Glutamatergic neuron (in vitro differentiated cells): ENCODE results near the gene RNU7-1. TPM values are rescaled to one million over a fixed set of nuclear protein-coding genes. Genes with fewer than 3 reads are reported as not detected.

Experiments used
- DNase-seq: peaks from one replicate; pipeline ENCODE4 v3.0.0; 2022
- H3K27ac Mint-ChIP-seq: one replicate; pipeline ENCODE4 v1.8.0; 2020; ENCODE audit warnings: mild to moderate bottlenecking, mixed read lengths, inconsistent platforms; ENCODE audit not compliant: unreplicated experiment
- H3K27me3 Mint-ChIP-seq: one replicate; pipeline ENCODE4 v1.8.0; 2020; ENCODE audit warnings: mild to moderate bottlenecking, moderate library complexity, mixed read lengths, inconsistent platforms; ENCODE audit not compliant: unreplicated experiment
- H3K36me3 Mint-ChIP-seq: one replicate; pipeline ENCODE4 v1.8.0; 2020; ENCODE audit warnings: mild to moderate bottlenecking, mixed read lengths, inconsistent platforms; ENCODE audit not compliant: unreplicated experiment
- H3K4me1 Mint-ChIP-seq: one replicate; pipeline ENCODE4 v1.8.0; 2020; ENCODE audit warnings: mild to moderate bottlenecking, low read depth, mixed read lengths, inconsistent platforms; ENCODE audit not compliant: unreplicated experiment
- H3K4me3 Mint-ChIP-seq: one replicate; pipeline ENCODE4 v1.8.0; 2020; ENCODE audit warnings: mild to moderate bottlenecking, mixed read lengths, inconsistent platforms; ENCODE audit not compliant: unreplicated experiment
- H3K9me3 Mint-ChIP-seq: one replicate; pipeline ENCODE4 v1.8.0; 2020; ENCODE audit warnings: mild to moderate bottlenecking, moderate library complexity, mixed read lengths, inconsistent platforms; ENCODE audit not compliant: unreplicated experiment
- CTCF ChIP-seq: fragments of 200-600 bp; sonication (generic); IDR thresholded peaks from one replicate; pipeline ENCODE4 v1.5.0; 2021; ENCODE audit not compliant: partially characterized antibody, unreplicated experiment
- total RNA-seq: library from RNA; stranded (reverse); fragmentation: NEBNext Ultra II Directional; extraction: Animal tissue kit (Norgen Biotek cat#: 25700); gene quantifications from one replicate; pipeline ENCODE4 v1.2.1, GENCODE V29; 2021; ENCODE audit not compliant: unreplicated experiment

The RNU7-1 gene
- total RNA-seq, 1 donor from 2014 or later, result not detected

DNA sequence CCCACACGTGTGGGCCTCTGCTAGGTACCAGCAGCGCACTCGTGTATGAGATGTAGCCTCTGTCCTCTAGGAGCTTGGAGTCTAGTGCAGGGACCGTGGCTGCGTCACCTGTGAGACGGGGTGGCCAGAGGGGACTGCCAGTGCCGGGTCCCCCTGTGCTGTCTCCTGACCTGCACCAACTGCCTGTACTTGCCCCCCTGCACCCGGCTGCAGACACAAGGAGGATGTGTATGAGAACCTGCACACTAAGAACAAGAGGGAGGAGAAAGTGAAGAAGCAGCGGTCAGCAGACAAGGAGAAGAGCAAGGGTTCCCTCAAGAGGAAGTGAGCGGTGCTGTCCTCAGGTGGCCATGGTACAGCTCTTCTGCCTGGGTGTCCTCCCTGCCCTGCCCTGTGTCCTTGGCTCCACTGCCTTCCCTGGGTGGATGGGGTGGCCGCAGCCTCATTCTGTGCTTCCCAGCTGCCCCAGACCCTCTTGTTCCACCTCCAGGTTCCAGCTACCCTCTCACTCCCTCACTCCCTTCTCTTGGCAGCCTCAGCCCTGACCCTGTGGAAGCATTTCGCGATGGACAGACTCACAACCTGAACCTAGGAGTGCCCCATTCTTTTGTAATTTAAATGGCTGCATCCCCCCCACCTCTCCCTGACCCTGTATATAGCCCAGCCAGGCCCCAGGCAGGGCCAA, 17.1 kb downstream of the RNU7-1 start:
- peaks cover 3% of the 10 kb centered on the region for H3K4me1 Mint-ChIP-seq
- DNase-seq, result no peak
- no peak for TF ChIP-seq CTCF
- peaks cover 9% of the 10 kb centered on the region for H3K9me3 Mint-ChIP-seq
- H3K36me3 Mint-ChIP-seq, result no peaks in the 10 kb centered on the region
- H3K27ac Mint-ChIP-seq, result no peak overlapping the region
- no peak overlapping the region for H3K4me3 Mint-ChIP-seq
- peaks cover 9% of the 10 kb centered on the region for H3K27me3 Mint-ChIP-seq

DNA sequence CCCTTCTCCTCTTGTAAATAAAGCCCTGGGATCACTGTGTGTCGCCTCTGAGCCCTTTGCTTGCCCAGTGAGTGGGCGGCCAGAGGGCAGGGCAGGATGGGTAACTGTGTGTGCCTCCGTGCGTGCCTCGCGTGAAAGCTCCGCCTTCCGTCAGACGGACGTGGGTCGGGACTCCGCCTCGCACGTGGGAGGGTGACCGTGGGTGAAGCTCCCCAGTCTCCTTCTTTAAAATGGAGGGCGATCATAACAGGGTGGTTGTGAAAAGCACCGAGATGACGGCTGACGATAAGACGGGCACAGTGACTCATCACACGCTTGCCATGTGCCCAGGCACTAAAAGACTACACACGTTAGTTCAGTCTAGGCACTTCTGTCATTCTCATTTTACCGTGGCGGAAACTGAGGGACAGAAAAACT, 17.7 kb downstream of the RNU7-1 start:
- Mint-ChIP-seq H3K36me3 (no peaks in the 10 kb centered on the region), H3K4me1 (peaks cover 3% of the 10 kb centered on the region), H3K4me3 (no peak overlapping the region), H3K9me3 (peaks cover 9% of the 10 kb centered on the region), H3K27me3 (peaks cover 9% of the 10 kb centered on the region), H3K27ac (no peak overlapping the region)
- TF ChIP-seq CTCF, result no peak
- no peak for DNase-seq

- H3K27ac Mint-ChIP-seq, result peak overlapping the region; percentile 67
- peak; percentile 47 for TF ChIP-seq CTCF
- H3K9me3 Mint-ChIP-seq, result peaks cover 9% of the 10 kb centered on the region
- H3K4me1 Mint-ChIP-seq, result peaks cover 3% of the 10 kb centered on the region
- peak; percentile 71 for DNase-seq
- peak overlapping the region; percentile 83 for H3K4me3 Mint-ChIP-seq
- peaks cover 8% of the 10 kb centered on the region for H3K27me3 Mint-ChIP-seq
- no peaks in the 10 kb centered on the region for H3K36me3 Mint-ChIP-seq
Observed at GRCh38 chr12:6961695-6962284, 18.2 kb downstream of the RNU7-1 start.

DNA sequence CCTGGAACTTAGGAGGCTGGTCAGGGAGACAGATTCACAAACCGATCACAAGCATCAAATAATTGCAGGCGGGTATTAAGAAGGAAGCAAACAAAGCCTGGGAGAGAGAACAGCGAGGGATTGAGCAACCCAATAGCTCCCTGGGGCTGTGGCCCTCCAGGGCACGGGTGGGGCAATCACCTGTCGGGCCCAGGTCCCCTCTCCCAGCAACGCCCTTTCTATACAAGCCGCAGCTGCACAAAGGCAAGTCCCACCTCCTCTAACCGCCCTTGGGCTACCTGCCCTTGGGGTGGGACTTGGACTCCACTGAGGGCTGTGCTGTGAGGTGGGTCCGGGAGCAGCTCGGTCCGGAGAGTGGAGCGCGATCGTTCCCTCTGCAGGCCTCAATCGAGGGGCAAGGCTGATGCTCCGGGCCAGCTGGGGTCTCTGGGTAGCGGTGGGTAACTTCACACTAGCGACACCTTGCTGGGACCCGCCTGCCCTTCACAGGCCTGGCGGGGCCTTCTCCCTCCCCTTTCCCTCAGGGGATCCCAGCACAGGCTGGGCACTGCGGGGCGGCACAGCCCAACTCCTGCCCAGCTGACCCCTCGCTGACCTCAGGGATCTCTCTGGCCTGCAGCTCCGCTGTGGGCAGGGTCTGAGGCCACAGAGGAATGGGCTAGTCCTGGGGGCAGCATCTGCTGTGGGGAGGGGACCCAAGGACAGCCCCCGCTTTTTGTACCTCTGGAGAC, 18.8 kb downstream of the RNU7-1 start:
- Mint-ChIP-seq H3K9me3 (peaks cover 7% of the 10 kb centered on the region), H3K4me3 (peak overlapping the region; percentile 83), H3K27ac (peak overlapping the region; percentile 67), H3K36me3 (no peaks in the 10 kb centered on the region), H3K27me3 (peaks cover 5% of the 10 kb centered on the region), H3K4me1 (peaks cover 3% of the 10 kb centered on the region)
- no peak for DNase-seq
- TF ChIP-seq CTCF, result no peak
